Progenitor cell of endocrine pancreas (in vitro differentiated cells): ENCODE measurements around the gene TCF19. TPM values are rescaled to one million over a fixed set of nuclear protein-coding genes. Genes with fewer than 3 reads are reported as not detected.

Source experiments
- DNase-seq: peaks from one replicate; pipeline ENCODE4 v3.0.0; 2021; ENCODE audit warnings: low spot score; ENCODE audit not compliant: unreplicated experiment
- H3K27ac Mint-ChIP-seq: 2 replicates; pipeline ENCODE4 v1.8.0; 2021; ENCODE audit warnings: mild to moderate bottlenecking, moderate library complexity, mixed read lengths
- H3K27me3 Mint-ChIP-seq: 2 replicates; pipeline ENCODE4 v1.8.0; 2021; ENCODE audit warnings: mixed read lengths
- H3K36me3 Mint-ChIP-seq: 2 replicates; pipeline ENCODE4 v1.8.0; 2022; ENCODE audit warnings: mixed read lengths; ENCODE audit not compliant: insufficient read depth
- H3K4me1 Mint-ChIP-seq: 2 replicates; pipeline ENCODE4 v1.8.0; 2021; ENCODE audit warnings: low read depth, mixed read lengths
- H3K4me3 Mint-ChIP-seq: 2 replicates; pipeline ENCODE4 v1.8.0; 2021; ENCODE audit warnings: low read depth, mild to moderate bottlenecking, moderate library complexity, mixed read lengths
- H3K9me3 Mint-ChIP-seq: 2 replicates; pipeline ENCODE4 v1.8.0; 2021; ENCODE audit warnings: low read depth, mixed read lengths
- CTCF ChIP-seq: fragments of 200-600 bp; sonication (generic); IDR thresholded peaks from one replicate; pipeline ENCODE4 v1.5.0; 2021; ENCODE audit warnings: antibody characterized with exemption, mild to moderate bottlenecking; ENCODE audit not compliant: unreplicated experiment
- total RNA-seq: library from RNA; stranded (reverse); gene quantifications from 2 replicates; pipeline ENCODE4 v1.2.1, GENCODE V29; 2021

Gene TCF19
- total RNA-seq, 1 donor from 2014 or later: 9.6 TPM

- H3K27me3 Mint-ChIP-seq: peaks cover 36% of the 10 kb centered on the region
- no peaks in the 10 kb centered on the region for H3K36me3 Mint-ChIP-seq
- H3K27ac Mint-ChIP-seq: peak within 1 kb of the TSS; percentile 87
- no peak within 1 kb of the TSS for H3K4me3 Mint-ChIP-seq
- TF ChIP-seq CTCF: no peak
- no peaks in the 10 kb centered on the region for H3K9me3 Mint-ChIP-seq
- DNase-seq: no peak
- H3K4me1 Mint-ChIP-seq: no peaks in the 10 kb centered on the region
Observed at GRCh38 chr6:31170600-31170881, 12.2 kb downstream of the TCF19 start, which contains the start of gene POU5F1. Gene POU5F1, minus strand, starts transcription at chr6:31170682. Its CDS starts 62 bp downstream, at chr6:31170620.

DNA sequence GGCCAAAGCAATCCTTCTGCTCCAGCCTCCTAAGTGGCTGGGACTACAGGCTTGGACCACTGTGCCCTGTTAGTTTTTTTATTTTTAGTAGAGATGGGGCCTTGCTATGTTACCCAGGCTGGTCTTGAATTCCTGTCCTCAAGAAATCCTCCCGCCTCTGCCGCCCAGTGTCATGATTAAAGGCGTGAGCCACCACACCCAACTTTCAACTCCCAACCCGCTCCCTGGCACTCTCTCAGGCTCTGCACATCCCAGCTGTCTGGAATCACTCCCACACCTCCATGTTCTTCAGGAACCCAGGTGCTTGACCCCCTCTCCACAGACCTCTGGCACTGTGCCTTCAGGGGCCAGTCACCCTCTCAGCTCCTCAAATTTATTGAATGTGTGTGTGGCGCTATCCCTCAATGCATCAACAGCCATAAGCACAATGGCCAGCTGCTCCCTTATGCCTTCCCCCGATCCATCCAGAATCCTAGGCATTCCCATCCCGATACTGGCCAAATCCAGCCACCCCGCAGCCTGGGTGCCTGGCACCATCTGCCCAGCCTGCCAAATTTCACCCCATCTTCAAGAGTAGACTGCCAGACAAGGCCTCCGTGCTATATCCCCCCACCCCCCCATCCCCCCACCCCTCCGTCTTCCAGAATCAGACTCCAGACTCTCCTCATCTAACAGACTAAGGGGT, 12.7 kb downstream of the TCF19 start:
- no peaks in the 10 kb centered on the region for H3K9me3 Mint-ChIP-seq
- H3K36me3 Mint-ChIP-seq: no peaks in the 10 kb centered on the region

DNA sequence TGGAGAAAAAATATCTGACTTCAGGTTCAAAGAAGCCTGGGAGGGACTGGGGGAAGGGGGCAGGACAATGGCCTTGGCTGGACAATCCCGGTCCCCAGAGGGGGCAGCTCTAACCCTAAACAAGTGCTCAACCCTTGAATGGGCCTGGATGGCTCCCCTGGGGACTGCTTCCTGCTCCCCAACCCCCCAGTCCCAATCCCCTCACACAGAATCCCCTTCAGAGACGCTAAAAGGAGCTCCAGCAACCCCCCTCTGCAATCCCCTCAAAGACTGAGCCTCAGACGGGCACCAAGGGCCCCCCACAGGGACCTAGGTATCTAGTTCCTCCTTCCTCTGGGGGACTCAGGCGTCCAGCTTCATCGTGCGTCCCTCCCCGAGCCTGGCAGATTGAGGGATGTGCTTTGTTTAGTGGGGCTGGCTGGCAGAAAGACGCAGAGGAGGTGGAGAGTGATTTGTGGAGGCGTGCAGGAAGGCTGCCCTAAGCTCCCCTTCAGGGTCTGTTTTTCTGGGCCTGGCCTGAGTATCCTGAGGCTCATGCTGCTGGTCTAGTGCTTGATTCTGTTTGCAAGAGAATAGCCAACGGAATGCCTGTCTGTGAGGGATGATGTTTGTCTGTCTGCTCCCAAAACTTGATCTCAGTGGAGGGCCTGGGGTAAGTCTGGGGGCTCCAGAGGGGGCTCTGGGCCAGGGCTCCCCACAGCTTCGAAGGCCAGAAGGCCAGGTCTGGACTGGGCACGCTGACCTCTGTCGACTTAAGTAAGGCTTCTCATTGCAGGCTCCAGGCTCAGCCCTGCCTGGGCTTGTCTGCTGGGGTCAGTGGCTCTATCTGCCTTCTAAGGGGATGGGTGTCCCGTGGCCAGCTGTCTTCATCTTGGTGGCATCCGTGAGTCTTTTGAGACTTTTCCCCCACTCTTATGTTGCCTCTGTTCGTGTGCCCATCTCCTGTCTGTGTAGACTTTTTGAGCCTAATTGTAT, 13.8 kb downstream of the TCF19 start:
- Mint-ChIP-seq H3K4me1 (no peaks in the 10 kb centered on the region), H3K9me3 (no peaks in the 10 kb centered on the region), H3K4me3 (no peak overlapping the region), H3K36me3 (no peaks in the 10 kb centered on the region), H3K27ac (no peak overlapping the region), H3K27me3 (peaks cover 40% of the 10 kb centered on the region)
- no peak for DNase-seq
- no peak for TF ChIP-seq CTCF

More for the DNA sequence above, 12.7 kb downstream of the TCF19 start:
- TF ChIP-seq CTCF: no peak
- no peak for DNase-seq
- Mint-ChIP-seq H3K27me3 (peaks cover 39% of the 10 kb centered on the region), H3K27ac (peak overlapping the region; percentile 87), H3K4me3 (no peak overlapping the region), H3K4me1 (no peaks in the 10 kb centered on the region)

DNA sequence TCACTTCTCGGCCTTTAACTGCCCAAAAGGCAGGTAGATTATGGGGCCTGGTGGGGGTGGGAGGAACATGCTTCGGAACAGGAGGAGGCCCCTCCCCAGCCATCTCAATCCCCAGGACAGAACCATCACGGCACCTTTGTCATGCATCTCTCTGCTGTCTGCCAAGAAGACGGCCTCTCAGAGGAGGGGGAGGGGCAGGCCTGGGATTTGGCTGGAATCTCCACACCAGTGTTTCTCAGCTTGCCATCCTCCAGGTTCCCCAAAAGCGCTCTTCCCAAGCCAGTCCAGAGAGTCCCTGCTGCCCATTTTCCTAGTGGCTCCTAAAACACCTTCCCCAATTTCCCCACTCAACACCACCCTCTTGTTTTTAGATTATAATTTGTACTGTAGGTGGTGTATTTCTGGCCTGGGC, 14.6 kb downstream of the TCF19 start:
- peaks cover 36% of the 10 kb centered on the region for H3K27me3 Mint-ChIP-seq
- H3K36me3 Mint-ChIP-seq: no peaks in the 10 kb centered on the region
- no peaks in the 10 kb centered on the region for H3K9me3 Mint-ChIP-seq
- no peak for DNase-seq
- H3K27ac Mint-ChIP-seq: no peak overlapping the region
- H3K4me3 Mint-ChIP-seq: no peak overlapping the region
- TF ChIP-seq CTCF: no peak
- no peaks in the 10 kb centered on the region for H3K4me1 Mint-ChIP-seq

GRCh38 chr6:31173406-31173805, 15.0 kb downstream of the TCF19 start:
- H3K4me3 Mint-ChIP-seq: no peak overlapping the region
- H3K27ac Mint-ChIP-seq: no peak overlapping the region

More at GRCh38 chr6:31173406-31173805, 15.0 kb downstream of the TCF19 start:
- DNase-seq: no peak
- no peak for TF ChIP-seq CTCF
- H3K27me3 Mint-ChIP-seq: peaks cover 34% of the 10 kb centered on the region
- no peaks in the 10 kb centered on the region for H3K9me3 Mint-ChIP-seq
- no peaks in the 10 kb centered on the region for H3K36me3 Mint-ChIP-seq
- no peaks in the 10 kb centered on the region for H3K4me1 Mint-ChIP-seq
